Measurements from ENCODE around the gene IFT81. TPM values are rescaled to one million over a fixed set of nuclear protein-coding genes. Genes with fewer than 3 reads are reported as not detected.
"Not testable (repeated sequence)": the region's sequence is repeated elsewhere in the genome, so short reads cannot be mapped to it uniquely, and the experiment has no call there.

IFT81 gene
- total RNA-seq, 5 donors from 2014 or later (not counting 1 experiment from before 2014, with no cell fraction given), result 0.73 to 2.3 (median 1.5) TPM

DNA sequence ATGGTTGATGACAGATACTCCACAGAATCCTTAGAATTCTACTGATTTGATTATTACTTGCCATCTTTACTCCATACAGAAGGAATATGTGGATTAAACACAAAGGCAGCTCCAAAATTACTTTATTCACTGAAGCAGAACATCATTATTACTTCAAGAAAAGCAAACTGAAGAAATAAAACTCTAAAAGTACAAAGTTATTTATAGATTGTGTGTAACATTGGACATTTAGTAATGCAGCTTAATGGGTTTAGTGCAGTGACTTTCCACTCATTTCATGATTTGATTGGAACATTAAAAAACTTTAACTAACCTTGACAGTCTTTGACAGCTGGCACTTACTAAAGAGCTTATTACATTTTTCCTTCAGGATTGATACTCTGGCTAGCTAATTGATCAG lies 97.9 kb downstream of the IFT81 start:
- POLR2A ChIA-PET, result no interaction called here
- H3K27me3 Mint-ChIP-seq, result no peaks in the 10 kb centered on the region
- CTCF ChIA-PET, result no interaction called here
- H3K9me3 Mint-ChIP-seq, result no peaks in the 10 kb centered on the region
- no peaks in the 10 kb centered on the region for H3K4me1 Mint-ChIP-seq
- Histone ChIP-seq H3K9me3 (no peaks in the 10 kb centered on the region), H3K27ac (ENCODE audit: low read length) (no peak overlapping the region), H3K4me1 (ENCODE audit: control insufficient read depth in 1 of 2, extremely low read depth in 1 of 2, insufficient read depth in 2 of 2, low read length in 2 of 2) (no peaks in the 10 kb centered on the region), H3K36me3 (ENCODE audit: control insufficient read depth in 2 of 2, extremely low read depth in 1 of 2, insufficient read depth in 1 of 2, low read length in 1 of 2) (no peaks in the 10 kb centered on the region), H3K4me3 (ENCODE audit: control insufficient read depth in 1 of 2, extremely low read depth in 1 of 2, low read length in 1 of 2) (no peak overlapping the region), H3K27me3 (replicated peaks in 1 of 2; ENCODE audit: control insufficient read depth in 2 of 2, extremely low read depth in 1 of 2, insufficient read depth in 2 of 2, low read length in 1 of 2) (no peaks in the 10 kb centered on the region)
- no peak for ATAC-seq (replicated peaks in 1 of 4)
- no peak overlapping the region for H3K4me3 Mint-ChIP-seq
- no peaks in the 10 kb centered on the region for H3K36me3 Mint-ChIP-seq
- no peak overlapping the region for H3K27ac Mint-ChIP-seq
- DNase-seq, result no peak

DNA sequence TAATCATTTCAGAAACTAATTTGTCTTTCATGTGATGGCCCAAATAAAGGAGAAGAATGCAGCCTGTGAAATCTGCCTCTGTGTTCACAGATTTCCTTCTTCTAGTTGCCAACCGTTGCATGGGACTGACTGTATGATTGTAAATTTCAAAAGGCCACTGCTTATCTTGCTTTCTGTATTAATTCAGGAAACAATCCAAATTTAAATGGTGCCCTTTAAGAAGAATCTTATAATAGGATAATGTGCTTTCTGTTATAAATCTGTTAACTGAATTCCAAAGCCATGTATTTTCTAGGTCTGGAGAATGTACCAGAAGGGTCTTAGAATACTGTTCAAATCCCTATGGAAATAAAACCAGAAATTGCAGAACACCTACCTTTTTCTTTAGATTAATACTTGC lies 98.3 kb downstream of the IFT81 start:
- POLR2A ChIA-PET, result no interaction called here
- H3K36me3 ChIP-seq (ENCODE audit: control insufficient read depth in 2 of 2, extremely low read depth in 1 of 2, insufficient read depth in 1 of 2, low read length in 1 of 2), result no peaks in the 10 kb centered on the region
- DNase-seq (no peak), ATAC-seq (replicated peaks in 1 of 4) (no peak)
- H3K4me1 Mint-ChIP-seq, result no peaks in the 10 kb centered on the region
- H3K27me3 ChIP-seq (replicated peaks in 1 of 2; ENCODE audit: control insufficient read depth in 2 of 2, extremely low read depth in 1 of 2, insufficient read depth in 2 of 2, low read length in 1 of 2), result no peaks in the 10 kb centered on the region
- no peak overlapping the region for H3K4me3 Mint-ChIP-seq
- H3K27ac ChIP-seq (ENCODE audit: low read length), result no peak overlapping the region
- H3K36me3 Mint-ChIP-seq, result no peaks in the 10 kb centered on the region
- no peaks in the 10 kb centered on the region for H3K4me1 ChIP-seq (ENCODE audit: control insufficient read depth in 1 of 2, extremely low read depth in 1 of 2, insufficient read depth in 2 of 2, low read length in 2 of 2)
- no peaks in the 10 kb centered on the region for H3K9me3 ChIP-seq
- no peaks in the 10 kb centered on the region for H3K9me3 Mint-ChIP-seq
- CTCF ChIA-PET, result no interaction called here
- H3K27ac Mint-ChIP-seq, result no peak overlapping the region
- WGBS (ENCODE audit: insufficient coverage), result no CpG with 5 or more reads among the region's 1 CpG
- no peak overlapping the region for H3K4me3 ChIP-seq (ENCODE audit: control insufficient read depth in 1 of 2, extremely low read depth in 1 of 2, low read length in 1 of 2)
- H3K27me3 Mint-ChIP-seq, result no peaks in the 10 kb centered on the region

- Mint-ChIP-seq H3K9me3 (no peaks in the 10 kb centered on the region), H3K4me3 (no peak overlapping the region), H3K4me1 (no peaks in the 10 kb centered on the region), H3K27me3 (peaks cover 0 to 5% of the 10 kb centered on the region in 2 donors), H3K27ac (no peak overlapping the region), H3K36me3 (no peaks in the 10 kb centered on the region)
- Histone ChIP-seq H3K9me3 (no peaks in the 10 kb centered on the region), H3K4me1 (ENCODE audit: control insufficient read depth in 1 of 2, extremely low read depth in 1 of 2, insufficient read depth in 2 of 2, low read length in 2 of 2) (no peaks in the 10 kb centered on the region), H3K27me3 (replicated peaks in 1 of 2; ENCODE audit: control insufficient read depth in 2 of 2, extremely low read depth in 1 of 2, insufficient read depth in 2 of 2, low read length in 1 of 2) (no peaks in the 10 kb centered on the region), H3K27ac (ENCODE audit: low read length) (no peak overlapping the region), H3K36me3 (ENCODE audit: control insufficient read depth in 2 of 2, extremely low read depth in 1 of 2, insufficient read depth in 1 of 2, low read length in 1 of 2) (no peaks in the 10 kb centered on the region), H3K4me3 (ENCODE audit: control insufficient read depth in 1 of 2, extremely low read depth in 1 of 2, low read length in 1 of 2) (no peak overlapping the region)
- ATAC-seq (replicated peaks in 1 of 4), result no peak
- ChIA-PET CTCF (no interaction called here), POLR2A (no interaction called here)
- DNase-seq, result no peak
- WGBS (ENCODE audit: insufficient coverage), result no CpG with 5 or more reads among the region's 4 CpGs
Measured at GRCh38 chr12:110223777-110224378, 99.7 kb downstream of the IFT81 start.

DNA sequence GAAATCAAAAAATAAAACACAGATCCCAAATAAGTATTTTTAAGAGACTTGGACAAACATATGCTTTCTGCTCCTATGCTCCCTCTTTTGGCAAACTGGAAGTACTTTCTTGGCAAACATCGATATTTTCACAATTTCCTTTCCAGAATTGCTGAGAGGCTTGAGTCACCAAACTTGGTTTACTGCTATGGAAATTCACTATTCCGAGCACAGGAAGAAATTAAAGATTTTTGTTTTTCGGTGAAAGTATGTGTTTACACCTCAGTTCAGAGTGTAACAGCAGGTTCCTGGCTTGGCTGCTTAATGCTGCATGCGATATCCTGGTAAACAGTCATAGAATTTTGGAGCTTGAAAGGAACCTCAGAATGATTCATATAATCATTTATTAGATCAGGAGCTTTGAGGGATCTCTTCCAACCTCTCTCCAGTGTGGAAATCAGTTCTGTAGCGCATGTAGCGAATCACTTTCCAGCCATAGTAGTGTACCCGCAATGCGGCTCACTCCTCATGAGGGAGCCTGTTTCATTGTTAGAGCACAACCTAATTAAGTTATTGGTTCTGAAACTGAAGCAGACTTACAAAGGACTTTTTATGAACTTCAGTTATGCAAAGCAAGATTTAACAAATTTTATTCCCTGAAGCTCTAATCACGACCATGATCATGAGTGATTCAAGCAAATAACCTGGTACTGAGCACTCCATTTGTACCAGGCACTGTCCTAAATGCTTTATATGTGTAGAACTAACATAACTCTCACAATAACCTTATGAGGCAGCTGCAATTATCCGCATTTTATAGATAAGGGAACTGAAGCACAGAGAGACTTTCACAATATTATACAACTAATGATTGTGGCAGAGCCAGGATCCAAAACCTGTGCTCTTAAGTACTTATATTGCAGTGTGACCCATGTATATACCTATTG lies 100.5 kb downstream of the IFT81 start:
- ATAC-seq (replicated peaks in 1 of 4) (no peak), DNase-seq (no peak)
- H3K4me1 ChIP-seq (ENCODE audit: control insufficient read depth in 1 of 2, extremely low read depth in 1 of 2, insufficient read depth in 2 of 2, low read length in 2 of 2), result no peaks in the 10 kb centered on the region
- Mint-ChIP-seq H3K4me1 (no peaks in the 10 kb centered on the region), H3K9me3 (no peaks in the 10 kb centered on the region), H3K36me3 (no peaks in the 10 kb centered on the region), H3K4me3 (no peak overlapping the region), H3K27me3 (peaks cover 0 to 5% of the 10 kb centered on the region in 2 donors), H3K27ac (no peak overlapping the region)
- WGBS (ENCODE audit: insufficient coverage), result 83% methylated on average over 4 of the region's 10 CpGs
- ChIA-PET CTCF (no interaction called here), POLR2A (interaction anchor here in 1 of 2 donors (0.6 kb wide), 1 partner anchor 114 kb away, joined by 3 read pairs; no protein-coding TSS in a partner anchor)
- no peaks in the 10 kb centered on the region for H3K27me3 ChIP-seq (replicated peaks in 1 of 2; ENCODE audit: control insufficient read depth in 2 of 2, extremely low read depth in 1 of 2, insufficient read depth in 2 of 2, low read length in 1 of 2)
- no peak overlapping the region for H3K4me3 ChIP-seq (ENCODE audit: control insufficient read depth in 1 of 2, extremely low read depth in 1 of 2, low read length in 1 of 2)
- H3K9me3 ChIP-seq, result no peaks in the 10 kb centered on the region
- no peak overlapping the region for H3K27ac ChIP-seq (ENCODE audit: low read length)
- no peaks in the 10 kb centered on the region for H3K36me3 ChIP-seq (ENCODE audit: control insufficient read depth in 2 of 2, extremely low read depth in 1 of 2, insufficient read depth in 1 of 2, low read length in 1 of 2)

GRCh38 chr12:110227138-110227537 lies 103.0 kb downstream of the IFT81 start:
- ChIA-PET POLR2A (interaction anchor here in 1 of 2 donors (0.6 kb wide), 1 partner anchor 158 kb away, joined by 3 read pairs; no protein-coding TSS in a partner anchor), CTCF (no interaction called here)
- H3K4me3 ChIP-seq (ENCODE audit: control insufficient read depth in 1 of 2, extremely low read depth in 1 of 2, low read length in 1 of 2), result no peak overlapping the region
- H3K27me3 ChIP-seq (replicated peaks in 1 of 2; ENCODE audit: control insufficient read depth in 2 of 2, extremely low read depth in 1 of 2, insufficient read depth in 2 of 2, low read length in 1 of 2), result no peaks in the 10 kb centered on the region
- H3K27ac ChIP-seq (ENCODE audit: low read length), result no peak overlapping the region
- WGBS (ENCODE audit: insufficient coverage), result 100% methylated on average over 1 of the region's 3 CpGs
- no peak overlapping the region for H3K27ac Mint-ChIP-seq
- H3K36me3 Mint-ChIP-seq, result no peaks in the 10 kb centered on the region
- H3K36me3 ChIP-seq (ENCODE audit: control insufficient read depth in 2 of 2, extremely low read depth in 1 of 2, insufficient read depth in 1 of 2, low read length in 1 of 2), result no peaks in the 10 kb centered on the region
- H3K9me3 ChIP-seq, result no peaks in the 10 kb centered on the region
- H3K27me3 Mint-ChIP-seq, result peaks cover 0 to 5% of the 10 kb centered on the region in 2 donors
- no peaks in the 10 kb centered on the region for H3K4me1 ChIP-seq (ENCODE audit: control insufficient read depth in 1 of 2, extremely low read depth in 1 of 2, insufficient read depth in 2 of 2, low read length in 2 of 2)
- DNase-seq, result no peak
- no peak for ATAC-seq (replicated peaks in 1 of 4)
- no peaks in the 10 kb centered on the region for H3K4me1 Mint-ChIP-seq
- H3K4me3 Mint-ChIP-seq, result no peak overlapping the region
- no peaks in the 10 kb centered on the region for H3K9me3 Mint-ChIP-seq

DNA sequence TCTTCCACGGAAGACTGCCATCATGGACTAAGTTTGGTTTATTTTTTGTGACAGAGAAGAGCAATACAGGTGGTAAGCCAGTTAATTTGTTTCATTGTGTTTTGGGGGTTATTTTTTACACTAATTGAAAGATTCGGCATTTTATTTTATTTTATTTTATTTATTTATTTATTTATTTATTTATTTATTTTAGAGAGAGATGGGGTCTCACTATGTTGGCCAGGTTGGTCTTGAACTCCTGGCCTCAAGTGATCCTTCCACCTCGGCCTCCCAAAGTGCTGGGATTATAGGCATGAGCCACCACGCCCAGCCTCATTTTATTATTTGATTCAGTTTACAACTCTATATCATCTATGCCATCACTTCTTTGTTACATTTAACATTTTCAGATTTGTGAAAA lies 104.2 kb downstream of the IFT81 start:
- H3K27ac Mint-ChIP-seq; CTCF ChIA-PET; H3K9me3 Mint-ChIP-seq; DNase-seq; H3K27me3 Mint-ChIP-seq; H3K9me3 ChIP-seq; H3K4me1 Mint-ChIP-seq; H3K4me3 ChIP-seq (ENCODE audit: control insufficient read depth in 1 of 2, extremely low read depth in 1 of 2, low read length in 1 of 2); H3K4me1 ChIP-seq (ENCODE audit: control insufficient read depth in 1 of 2, extremely low read depth in 1 of 2, insufficient read depth in 2 of 2, low read length in 2 of 2); H3K27me3 ChIP-seq (replicated peaks in 1 of 2; ENCODE audit: control insufficient read depth in 2 of 2, extremely low read depth in 1 of 2, insufficient read depth in 2 of 2, low read length in 1 of 2); H3K36me3 ChIP-seq (ENCODE audit: control insufficient read depth in 2 of 2, extremely low read depth in 1 of 2, insufficient read depth in 1 of 2, low read length in 1 of 2); H3K27ac ChIP-seq (ENCODE audit: low read length); H3K4me3 Mint-ChIP-seq; H3K36me3 Mint-ChIP-seq; ATAC-seq (replicated peaks in 1 of 4); POLR2A ChIA-PET: not testable (repeated sequence)
- no CpG with 5 or more reads among the region's 4 CpGs for WGBS (ENCODE audit: insufficient coverage)
